ENCODE data around the gene RNF149.

The RNF149 gene

GRCh38 chr2:101274142-101274541 is 34.4 kb downstream of the RNF149 start:
- H3K27ac ChIP-seq (ENCODE audit: low read length, poor library complexity, severe bottlenecking), result no peak overlapping the region
- 99% methylated on average over 5 of the region's 5 CpGs for WGBS
- no peak overlapping the region for H3K4me3 ChIP-seq (ENCODE audit: insufficient read depth in 1 of 2, low read depth in 1 of 2, low read length in 2 of 2)
- H3K14ac ChIP-seq (ENCODE audit: low read length in 2 of 2), result no peak overlapping the region
- no peaks in the 10 kb centered on the region for H3K9me3 ChIP-seq (ENCODE audit: control insufficient read depth, low read length)
- H3K23ac ChIP-seq (ENCODE audit: low read length in 2 of 2), result no peak overlapping the region
- H2BK15ac ChIP-seq (ENCODE audit: low read depth, poor library complexity, severe bottlenecking), result no peak overlapping the region
- peaks cover 23% of the 10 kb centered on the region for H3K79me1 ChIP-seq (replicated peaks; ENCODE audit: low read length, poor library complexity, severe bottlenecking)
- no peak overlapping the region for H3K18ac ChIP-seq (ENCODE audit: low read depth in 1 of 2, low read length in 2 of 2)
- no peak overlapping the region for H3K9ac ChIP-seq (ENCODE audit: low read length)
- no peak overlapping the region for H3K4ac ChIP-seq (ENCODE audit: low read depth in 1 of 2, low read length in 2 of 2)
- no peak overlapping the region for H4K8ac ChIP-seq (ENCODE audit: low read length)
- H3K27me3 ChIP-seq (ENCODE audit: control insufficient read depth in 1 of 2, insufficient read depth in 1 of 2, low read length in 2 of 2), result no peaks in the 10 kb centered on the region
- peaks cover 22 to 86% of the 10 kb centered on the region in 2 experiments for H3K36me3 ChIP-seq (ENCODE audit: control insufficient read depth in 1 of 2, insufficient read depth in 2 of 2, low read depth in 1 of 2, low read length in 2 of 2)
- H2BK5ac ChIP-seq (ENCODE audit: low read depth, low read length, poor library complexity, severe bottlenecking), result no peak overlapping the region
- H2AFZ ChIP-seq (ENCODE audit: low read depth, low read length), result no peak overlapping the region
- H2BK12ac ChIP-seq (ENCODE audit: low read length in 2 of 2), result no peak overlapping the region
- H3K4me1 ChIP-seq (ENCODE audit: control insufficient read depth, insufficient read depth, low read depth, low read length), result peaks cover 4% of the 10 kb centered on the region
- H2AK5ac ChIP-seq (ENCODE audit: low read length, severe bottlenecking), result no peak overlapping the region
- DNase-seq, result no peak
- no peak overlapping the region for H3K4me2 ChIP-seq (ENCODE audit: low read length, poor library complexity, severe bottlenecking)
- no peak overlapping the region for H2BK120ac ChIP-seq (ENCODE audit: low read depth, low read length)
- H4K91ac ChIP-seq (ENCODE audit: low read length), result no peak overlapping the region

GRCh38 chr2:101273056-101273455 is 35.4 kb downstream of the RNF149 start:
- Histone ChIP-seq H2AK5ac (ENCODE audit: low read length, severe bottlenecking) (no peak overlapping the region), H3K9me3 (ENCODE audit: control insufficient read depth, low read length) (no peaks in the 10 kb centered on the region), H4K8ac (ENCODE audit: low read length) (no peak overlapping the region), H3K14ac (ENCODE audit: low read length in 2 of 2) (no peak overlapping the region), H3K27me3 (ENCODE audit: control insufficient read depth in 1 of 2, insufficient read depth in 1 of 2, low read length in 2 of 2) (no peaks in the 10 kb centered on the region), H2BK15ac (ENCODE audit: low read depth, poor library complexity, severe bottlenecking) (no peak overlapping the region), H3K4ac (ENCODE audit: low read depth in 1 of 2, low read length in 2 of 2) (no peak overlapping the region), H2BK120ac (ENCODE audit: low read depth, low read length) (no peak overlapping the region), H3K27ac (ENCODE audit: low read length, poor library complexity, severe bottlenecking) (peak overlapping the region; percentile 18), H3K4me3 (ENCODE audit: insufficient read depth in 1 of 2, low read depth in 1 of 2, low read length in 2 of 2) (no peak overlapping the region), H2BK12ac (ENCODE audit: low read length in 2 of 2) (no peak overlapping the region), H3K79me1 (replicated peaks; ENCODE audit: low read length, poor library complexity, severe bottlenecking) (peaks cover 18% of the 10 kb centered on the region), H3K9ac (ENCODE audit: low read length) (no peak overlapping the region), H3K23ac (ENCODE audit: low read length in 2 of 2) (no peak overlapping the region), H3K36me3 (ENCODE audit: control insufficient read depth in 1 of 2, insufficient read depth in 2 of 2, low read depth in 1 of 2, low read length in 2 of 2) (peaks cover 20 to 87% of the 10 kb centered on the region in 2 experiments), H4K91ac (ENCODE audit: low read length) (no peak overlapping the region), H2BK5ac (ENCODE audit: low read depth, low read length, poor library complexity, severe bottlenecking) (no peak overlapping the region), H2AFZ (ENCODE audit: low read depth, low read length) (no peak overlapping the region), H3K4me2 (ENCODE audit: low read length, poor library complexity, severe bottlenecking) (no peak overlapping the region), H3K4me1 (ENCODE audit: control insufficient read depth, insufficient read depth, low read depth, low read length) (peaks cover 4% of the 10 kb centered on the region), H3K18ac (ENCODE audit: low read depth in 1 of 2, low read length in 2 of 2) (no peak overlapping the region)
- no peak for DNase-seq
- WGBS, result 91% methylated on average over 5 of the region's 8 CpGs

- Histone ChIP-seq H3K4me2 (ENCODE audit: low read length, poor library complexity, severe bottlenecking) (no peak overlapping the region), H3K23ac (ENCODE audit: low read length in 2 of 2) (no peak overlapping the region), H3K36me3 (ENCODE audit: control insufficient read depth in 1 of 2, insufficient read depth in 2 of 2, low read depth in 1 of 2, low read length in 2 of 2) (peaks cover 19 to 89% of the 10 kb centered on the region in 2 experiments), H4K8ac (ENCODE audit: low read length) (no peak overlapping the region), H2BK120ac (ENCODE audit: low read depth, low read length) (no peak overlapping the region), H2AFZ (ENCODE audit: low read depth, low read length) (no peak overlapping the region), H4K91ac (ENCODE audit: low read length) (no peak overlapping the region), H3K9ac (ENCODE audit: low read length) (no peak overlapping the region), H3K79me1 (replicated peaks; ENCODE audit: low read length, poor library complexity, severe bottlenecking) (peaks cover 16% of the 10 kb centered on the region), H2AK5ac (ENCODE audit: low read length, severe bottlenecking) (no peak overlapping the region), H2BK5ac (ENCODE audit: low read depth, low read length, poor library complexity, severe bottlenecking) (no peak overlapping the region), H3K14ac (ENCODE audit: low read length in 2 of 2) (no peak overlapping the region), H3K9me3 (ENCODE audit: control insufficient read depth, low read length) (no peaks in the 10 kb centered on the region), H3K27me3 (ENCODE audit: control insufficient read depth in 1 of 2, insufficient read depth in 1 of 2, low read length in 2 of 2) (no peaks in the 10 kb centered on the region), H3K27ac (ENCODE audit: low read length, poor library complexity, severe bottlenecking) (no peak overlapping the region), H2BK15ac (ENCODE audit: low read depth, poor library complexity, severe bottlenecking) (no peak overlapping the region), H3K4me3 (ENCODE audit: insufficient read depth in 1 of 2, low read depth in 1 of 2, low read length in 2 of 2) (no peak overlapping the region), H3K18ac (ENCODE audit: low read depth in 1 of 2, low read length in 2 of 2) (no peak overlapping the region), H3K4ac (ENCODE audit: low read depth in 1 of 2, low read length in 2 of 2) (no peak overlapping the region), H2BK12ac (ENCODE audit: low read length in 2 of 2) (no peak overlapping the region), H3K4me1 (ENCODE audit: control insufficient read depth, insufficient read depth, low read depth, low read length) (peaks cover 6% of the 10 kb centered on the region)
- 100% methylated on average over 1 of the region's 3 CpGs for WGBS
- no peak for DNase-seq
Observed at GRCh38 chr2:101272045-101272784, 36.3 kb downstream of the RNF149 start.

- Histone ChIP-seq H3K27me3 (ENCODE audit: control insufficient read depth in 1 of 2, insufficient read depth in 1 of 2, low read length in 2 of 2) (no peaks in the 10 kb centered on the region), H3K4me2 (ENCODE audit: low read length, poor library complexity, severe bottlenecking) (no peak overlapping the region), H3K9ac (ENCODE audit: low read length) (no peak overlapping the region), H3K4me3 (ENCODE audit: insufficient read depth in 1 of 2, low read depth in 1 of 2, low read length in 2 of 2) (no peak overlapping the region), H2AFZ (ENCODE audit: low read depth, low read length) (no peak overlapping the region), H3K4me1 (ENCODE audit: control insufficient read depth, insufficient read depth, low read depth, low read length) (peaks cover 8% of the 10 kb centered on the region), H3K4ac (ENCODE audit: low read depth in 1 of 2, low read length in 2 of 2) (no peak overlapping the region), H4K91ac (ENCODE audit: low read length) (no peak overlapping the region), H2BK120ac (ENCODE audit: low read depth, low read length) (no peak overlapping the region), H3K27ac (ENCODE audit: low read length, poor library complexity, severe bottlenecking) (no peak overlapping the region), H3K36me3 (ENCODE audit: control insufficient read depth in 1 of 2, insufficient read depth in 2 of 2, low read depth in 1 of 2, low read length in 2 of 2) (peaks cover 17 to 89% of the 10 kb centered on the region in 2 experiments), H2BK15ac (ENCODE audit: low read depth, poor library complexity, severe bottlenecking) (no peak overlapping the region), H3K9me3 (ENCODE audit: control insufficient read depth, low read length) (no peaks in the 10 kb centered on the region), H2BK5ac (ENCODE audit: low read depth, low read length, poor library complexity, severe bottlenecking) (no peak overlapping the region), H4K8ac (ENCODE audit: low read length) (no peak overlapping the region), H3K79me1 (replicated peaks; ENCODE audit: low read length, poor library complexity, severe bottlenecking) (peaks cover 16% of the 10 kb centered on the region), H3K23ac (ENCODE audit: low read length in 2 of 2) (no peak overlapping the region), H3K18ac (ENCODE audit: low read depth in 1 of 2, low read length in 2 of 2) (no peak overlapping the region), H2BK12ac (ENCODE audit: low read length in 2 of 2) (no peak overlapping the region), H3K14ac (ENCODE audit: low read length in 2 of 2) (no peak overlapping the region), H2AK5ac (ENCODE audit: low read length, severe bottlenecking) (no peak overlapping the region)
- no peak for DNase-seq
- WGBS, result 93% methylated on average over 7 of the region's 8 CpGs
Observed at GRCh38 chr2:101270700-101271259, 37.7 kb downstream of the RNF149 start.
